Parathyroid adenoma (tissue), 2 donors: ENCODE data around the gene FBXW5.

ENCODE experiments used
- H2AFZ ChIP-seq: fragments of 300-600 bp; sonication (generic); one replicate; pipeline ENCODE4 v1.7.0; 2017; ENCODE audit warnings: antibody characterized with exemption, mild to moderate bottlenecking
- H3K27ac ChIP-seq: fragments of 300-600 bp; sonication (generic); one replicate; pipeline ENCODE4 v1.7.0; 2017
- H3K27me3 ChIP-seq: fragments of 300-600 bp; sonication (generic); one replicate; pipeline ENCODE4 v1.7.0; 2017; ENCODE audit warnings: low read length; ENCODE audit not compliant: control insufficient read depth, insufficient read depth
- H3K36me3 ChIP-seq: fragments of 300-600 bp; sonication (generic); one replicate; pipeline ENCODE4 v1.7.0; 2017; ENCODE audit warnings: low read length; ENCODE audit not compliant: control insufficient read depth, insufficient read depth
- H3K4me1 ChIP-seq: fragments of 300-600 bp; sonication (generic); one replicate; pipeline ENCODE4 v1.7.0; 2017; ENCODE audit warnings: control low read depth
- H3K4me2 ChIP-seq: fragments of 300-600 bp; sonication (generic); one replicate; pipeline ENCODE4 v1.7.0; 2017; ENCODE audit warnings: low read length
- H3K4me3 ChIP-seq: fragments of 300-600 bp; sonication (generic); one replicate; pipeline ENCODE4 v1.7.0; 2017; ENCODE audit warnings: low read depth, low read length
- H3K79me2 ChIP-seq: fragments of 300-600 bp; sonication (generic); one replicate; pipeline ENCODE4 v1.7.0; 2017; ENCODE audit warnings: control low read depth
- H3K9ac ChIP-seq: fragments of 300-600 bp; sonication (generic); one replicate; pipeline ENCODE4 v1.7.0; 2017; ENCODE audit warnings: mild to moderate bottlenecking
- H3K9me3 ChIP-seq: fragments of 300-600 bp; sonication (generic); one replicate; pipeline ENCODE4 v1.7.0; 2017; ENCODE audit warnings: low read length; ENCODE audit not compliant: control insufficient read depth
- TF ChIP-seq, protein P1 (sequence below): fragments of 300-600 bp; sonication (generic); IDR thresholded peaks from one replicate; pipeline ENCODE4 v1.7.0; 2017; ENCODE audit warnings: antibody characterized with exemption, mild to moderate bottlenecking
- donor health status: primary hyperparathyroidism.

Gene FBXW5

GRCh38 chr9:136927343-136928271 lies 16.9 kb downstream of the FBXW5 start:
- no peak overlapping the region for H3K9ac ChIP-seq
- no peaks in the 10 kb centered on the region for H3K27me3 ChIP-seq
- no peaks in the 10 kb centered on the region for H3K4me1 ChIP-seq
- no peak overlapping the region for H3K4me3 ChIP-seq
- no peak overlapping the region for H3K4me2 ChIP-seq
- no peak overlapping the region for H3K27ac ChIP-seq
- no peaks in the 10 kb centered on the region for H3K79me2 ChIP-seq
- H3K36me3 ChIP-seq, result no peaks in the 10 kb centered on the region
- H3K9me3 ChIP-seq, result no peaks in the 10 kb centered on the region
- TF ChIP-seq, protein P1, sequence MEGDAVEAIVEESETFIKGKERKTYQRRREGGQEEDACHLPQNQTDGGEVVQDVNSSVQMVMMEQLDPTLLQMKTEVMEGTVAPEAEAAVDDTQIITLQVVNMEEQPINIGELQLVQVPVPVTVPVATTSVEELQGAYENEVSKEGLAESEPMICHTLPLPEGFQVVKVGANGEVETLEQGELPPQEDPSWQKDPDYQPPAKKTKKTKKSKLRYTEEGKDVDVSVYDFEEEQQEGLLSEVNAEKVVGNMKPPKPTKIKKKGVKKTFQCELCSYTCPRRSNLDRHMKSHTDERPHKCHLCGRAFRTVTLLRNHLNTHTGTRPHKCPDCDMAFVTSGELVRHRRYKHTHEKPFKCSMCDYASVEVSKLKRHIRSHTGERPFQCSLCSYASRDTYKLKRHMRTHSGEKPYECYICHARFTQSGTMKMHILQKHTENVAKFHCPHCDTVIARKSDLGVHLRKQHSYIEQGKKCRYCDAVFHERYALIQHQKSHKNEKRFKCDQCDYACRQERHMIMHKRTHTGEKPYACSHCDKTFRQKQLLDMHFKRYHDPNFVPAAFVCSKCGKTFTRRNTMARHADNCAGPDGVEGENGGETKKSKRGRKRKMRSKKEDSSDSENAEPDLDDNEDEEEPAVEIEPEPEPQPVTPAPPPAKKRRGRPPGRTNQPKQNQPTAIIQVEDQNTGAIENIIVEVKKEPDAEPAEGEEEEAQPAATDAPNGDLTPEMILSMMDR, result no peak
- H2AFZ ChIP-seq, result no peak overlapping the region

DNA sequence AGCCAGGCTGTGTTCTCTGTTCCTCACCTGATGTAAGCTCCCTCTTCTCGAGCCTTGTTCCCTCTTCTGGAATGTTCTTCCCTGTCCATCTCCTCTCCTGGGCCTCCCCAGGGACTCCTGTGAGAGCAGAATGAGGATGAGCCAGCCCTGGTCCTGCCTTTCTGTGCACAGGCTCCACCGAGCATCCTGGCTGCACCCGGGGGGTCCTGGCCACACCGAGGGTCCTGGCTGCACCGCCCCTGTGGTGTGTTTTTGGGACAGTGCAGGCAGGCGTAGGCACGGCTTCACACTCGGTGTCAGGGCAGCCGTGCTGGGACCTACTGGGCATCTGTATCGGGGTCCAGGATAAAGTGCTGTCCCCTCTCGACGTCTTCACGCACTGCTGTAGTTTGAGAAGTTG lies 17.8 kb downstream of the FBXW5 start:
- TF ChIP-seq, protein P1, result no peak
- no peak overlapping the region for H3K27ac ChIP-seq
- no peaks in the 10 kb centered on the region for H3K4me1 ChIP-seq
- H3K4me3 ChIP-seq, result no peak overlapping the region
- H3K79me2 ChIP-seq, result no peaks in the 10 kb centered on the region
- no peak overlapping the region for H3K4me2 ChIP-seq
- no peaks in the 10 kb centered on the region for H3K9me3 ChIP-seq
- no peaks in the 10 kb centered on the region for H3K27me3 ChIP-seq
- no peaks in the 10 kb centered on the region for H3K36me3 ChIP-seq
- no peak overlapping the region for H2AFZ ChIP-seq
- no peak overlapping the region for H3K9ac ChIP-seq

GRCh38 chr9:136926154-136926704 lies 18.3 kb downstream of the FBXW5 start:
- no peaks in the 10 kb centered on the region for H3K4me1 ChIP-seq

DNA sequence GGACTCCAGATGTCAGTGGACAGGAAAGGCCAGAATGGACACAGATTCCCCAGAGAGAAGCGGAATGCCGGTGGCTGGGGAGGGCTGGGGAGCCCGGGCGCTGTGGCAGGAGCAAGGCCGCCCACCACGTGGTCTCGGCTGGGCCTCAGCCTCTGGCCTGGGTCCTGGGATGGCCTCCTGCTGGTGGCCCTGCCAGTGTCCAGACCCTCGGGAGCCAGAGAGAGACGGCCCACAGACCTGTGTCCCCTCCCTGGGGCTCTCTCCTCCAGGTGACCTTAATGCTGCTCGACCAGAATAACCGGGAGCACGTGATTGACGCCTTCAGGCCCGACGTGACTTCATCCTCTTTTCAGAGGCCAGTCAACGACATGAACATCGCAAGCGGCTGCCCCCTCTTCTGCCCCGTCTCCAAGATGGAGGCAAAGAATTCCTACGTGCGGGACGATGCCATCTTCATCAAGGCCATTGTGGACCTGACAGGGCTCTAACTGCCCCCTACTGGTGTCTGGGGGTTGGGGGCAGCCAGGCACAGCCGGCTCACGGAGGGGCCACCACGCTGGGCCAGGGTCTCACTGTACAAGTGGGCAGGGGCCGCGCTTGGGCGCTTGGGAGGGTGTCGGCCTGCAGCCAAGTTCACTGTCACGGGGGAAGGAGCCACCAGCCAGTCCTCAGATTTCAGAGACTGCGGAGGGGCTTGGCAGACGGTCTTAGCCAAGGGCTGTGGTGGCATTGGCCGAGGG lies 19.0 kb downstream of the FBXW5 start:
- Histone ChIP-seq H3K27ac (no peak overlapping the region), H3K36me3 (no peaks in the 10 kb centered on the region), H3K9ac (no peak overlapping the region), H2AFZ (no peak overlapping the region), H3K4me2 (no peak overlapping the region), H3K27me3 (no peaks in the 10 kb centered on the region), H3K79me2 (no peaks in the 10 kb centered on the region), H3K4me1 (no peaks in the 10 kb centered on the region), H3K9me3 (no peaks in the 10 kb centered on the region), H3K4me3 (no peak overlapping the region)
- TF ChIP-seq, protein P1, result no peak

More at GRCh38 chr9:136926154-136926704, 18.3 kb downstream of the FBXW5 start:
- Histone ChIP-seq H3K4me3 (no peak overlapping the region), H3K27ac (no peak overlapping the region), H3K4me2 (no peak overlapping the region), H3K9ac (no peak overlapping the region), H3K27me3 (no peaks in the 10 kb centered on the region), H2AFZ (no peak overlapping the region), H3K9me3 (no peaks in the 10 kb centered on the region), H3K36me3 (no peaks in the 10 kb centered on the region), H3K79me2 (no peaks in the 10 kb centered on the region)
- TF ChIP-seq, protein P1, result no peak
